ENCODE results near the gene AK5.

AK5 gene

GRCh38 chr1:77465139-77465538 is 183.3 kb downstream of the AK5 start:
- POLR2A ChIA-PET: interaction anchor here (0.7 kb wide), 1 partner anchor 9 kb away, joined by 4 read pairs; no protein-coding TSS in a partner anchor
- CTCF ChIA-PET: no interaction called here
- no peak for TF ChIP-seq CTCF (IDR thresholded peaks at IDR 0.05; ENCODE audit: insufficient read depth, low read length, missing control alignments)
- H3K4me3 ChIP-seq (ENCODE audit: low read depth, low read length): no peak overlapping the region
- no peak for DNase-seq (ENCODE audit: low read depth, low spot score)

GRCh38 chr1:77465922-77466321 is 184.1 kb downstream of the AK5 start:
- POLR2A ChIA-PET: no interaction called here
- DNase-seq (ENCODE audit: low read depth, low spot score): no peak

GRCh38 chr1:77467021-77467595 is 185.3 kb downstream of the AK5 start:
- DNase-seq (ENCODE audit: low read depth, low spot score): no peak
- H3K4me3 ChIP-seq (ENCODE audit: low read depth, low read length): no peak overlapping the region
- CTCF ChIA-PET: interaction anchor here (1.0 kb wide), 1 partner anchor 8 kb away, joined by 3 read pairs; no protein-coding TSS in a partner anchor
- TF ChIP-seq CTCF (IDR thresholded peaks at IDR 0.05; ENCODE audit: insufficient read depth, low read length, missing control alignments): no peak
- POLR2A ChIA-PET: no interaction called here

More at GRCh38 chr1:77465922-77466321, 184.1 kb downstream of the AK5 start:
- CTCF ChIA-PET: interaction anchor here (0.5 kb wide), 1 partner anchor 22 kb away, joined by 3 read pairs; no protein-coding TSS in a partner anchor
- H3K4me3 ChIP-seq (ENCODE audit: low read depth, low read length): no peak overlapping the region
- TF ChIP-seq CTCF (IDR thresholded peaks at IDR 0.05; ENCODE audit: insufficient read depth, low read length, missing control alignments): no peak

- DNase-seq (ENCODE audit: low read depth, low spot score): no peak
- no peak overlapping the region for H3K4me3 ChIP-seq (ENCODE audit: low read depth, low read length)
- CTCF ChIA-PET: no interaction called here
- POLR2A ChIA-PET: interaction anchor here (0.5 kb wide), 1 partner anchor 294 kb away, joined by 3 read pairs; no protein-coding TSS in a partner anchor
- TF ChIP-seq CTCF (IDR thresholded peaks at IDR 0.05; ENCODE audit: insufficient read depth, low read length, missing control alignments): no peak
Observed at GRCh38 chr1:77467741-77468140, 185.9 kb downstream of the AK5 start.

- no peak for DNase-seq (ENCODE audit: low read depth, low spot score)
- no peak overlapping the region for H3K4me3 ChIP-seq (ENCODE audit: low read depth, low read length)
- no peak for TF ChIP-seq CTCF (IDR thresholded peaks at IDR 0.05; ENCODE audit: insufficient read depth, low read length, missing control alignments)
- CTCF ChIA-PET: no interaction called here
- POLR2A ChIA-PET: interaction anchor here (0.5 kb wide), 1 partner anchor 294 kb away, joined by 3 read pairs; no protein-coding TSS in a partner anchor
Observed at GRCh38 chr1:77468257-77468948, 186.6 kb downstream of the AK5 start.

GRCh38 chr1:77468949-77469710 is 187.3 kb downstream of the AK5 start:
- no peak for DNase-seq (ENCODE audit: low read depth, low spot score)
- ChIA-PET CTCF (no interaction called here), POLR2A (no interaction called here)
- TF ChIP-seq CTCF (IDR thresholded peaks at IDR 0.05; ENCODE audit: insufficient read depth, low read length, missing control alignments): no peak
- H3K4me3 ChIP-seq (ENCODE audit: low read depth, low read length): no peak overlapping the region
